KMS-11 (cell line): ENCODE results near the gene FMNL3.

ENCODE experiments used
- H2AFZ ChIP-seq: fragments of 200-600 bp; sonication (generic); 2 replicates; pipeline ENCODE4 v1.6.1; 2016; ENCODE audit warnings: antibody characterized with exemption, mixed run types, low read depth
- H3K27ac ChIP-seq: fragments of 200-600 bp; sonication (generic); 2 replicates; pipeline ENCODE4 v1.6.1; 2016; ENCODE audit warnings: mild to moderate bottlenecking, mixed run types
- H3K27me3 ChIP-seq: fragments of 200-600 bp; sonication (generic); 2 replicates; pipeline ENCODE4 v1.6.1; 2017; ENCODE audit warnings: mild to moderate bottlenecking, low read depth, mixed run types, moderate library complexity; ENCODE audit not compliant: insufficient read depth
- H3K36me3 ChIP-seq: fragments of 200-600 bp; sonication (generic); 2 replicates; pipeline ENCODE4 v1.6.1; 2017; ENCODE audit warnings: mild to moderate bottlenecking, mixed run types; ENCODE audit not compliant: insufficient read depth
- H3K4me1 ChIP-seq: fragments of 200-600 bp; sonication (generic); 2 replicates; pipeline ENCODE4 v1.6.1; 2016; ENCODE audit warnings: mild to moderate bottlenecking, low read depth, mixed run types; ENCODE audit not compliant: poor library complexity, severe bottlenecking
- H3K4me2 ChIP-seq: fragments of 200-600 bp; sonication (generic); 2 replicates; pipeline ENCODE4 v1.7.0; 2016; ENCODE audit warnings: mild to moderate bottlenecking, mixed run types
- H3K4me3 ChIP-seq: fragments of 200-600 bp; sonication (generic); IDR thresholded peaks from 2 replicates; pipeline ENCODE4 v1.6.1; 2017; ENCODE audit warnings: low read depth, low read length, mixed read lengths; ENCODE audit not compliant: insufficient read depth
- H3K79me2 ChIP-seq: fragments of 200-600 bp; sonication (generic); 2 replicates; pipeline ENCODE4 v1.6.1; 2016; ENCODE audit warnings: low read depth, mixed run types; ENCODE audit not compliant: insufficient read depth
- H3K9ac ChIP-seq: fragments of 200-600 bp; sonication (generic); 2 replicates; pipeline ENCODE4 v1.6.1; 2016; ENCODE audit warnings: mild to moderate bottlenecking, mixed run types
- H4K20me1 ChIP-seq: fragments of 200-600 bp; sonication (generic); 2 replicates; pipeline ENCODE4 v1.6.1; 2016; ENCODE audit warnings: mild to moderate bottlenecking, mixed run types; ENCODE audit not compliant: insufficient read depth
- CTCF ChIP-seq: fragments of 200-600 bp; sonication (generic); conservative IDR thresholded peaks from 2 replicates; pipeline ENCODE4 v1.6.1; 2017; ENCODE audit warnings: low read depth, mild to moderate bottlenecking, antibody characterized with exemption, low read length, moderate library complexity, mixed read lengths

Gene FMNL3

DNA sequence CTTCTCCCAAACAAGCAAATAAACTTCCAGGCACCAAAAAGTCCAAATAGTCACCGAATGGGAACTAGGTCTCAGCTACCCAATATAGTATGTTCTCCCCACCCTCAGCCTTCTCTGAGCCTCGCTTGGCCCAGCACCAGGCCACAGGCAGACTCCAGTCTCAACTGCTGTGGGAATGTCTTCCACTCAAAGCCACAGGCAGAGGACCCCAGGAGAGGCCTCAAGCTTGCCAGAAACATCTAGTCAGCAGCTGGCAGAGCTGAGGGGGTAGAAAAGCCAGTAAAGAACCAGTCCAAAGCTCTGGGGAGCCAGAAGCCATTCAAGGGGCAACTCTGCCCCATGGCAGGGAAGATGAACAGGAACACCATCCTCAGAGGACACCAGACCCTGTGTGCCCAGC, 41.8 kb downstream of the FMNL3 start:
- H3K27ac ChIP-seq = no peak overlapping the region
- no peak overlapping the region for H3K9ac ChIP-seq
- H3K36me3 ChIP-seq = no peaks in the 10 kb centered on the region
- no peak overlapping the region for H2AFZ ChIP-seq
- no peaks in the 10 kb centered on the region for H4K20me1 ChIP-seq
- peak overlapping the region; percentile 98; the same call in 1 of the 2 replicates for H3K4me2 ChIP-seq
- no peaks in the 10 kb centered on the region for H3K27me3 ChIP-seq
- H3K4me1 ChIP-seq = peaks cover 53% of the 10 kb centered on the region
- no peak overlapping the region for H3K4me3 ChIP-seq
- TF ChIP-seq CTCF = no peak
- H3K79me2 ChIP-seq = no peaks in the 10 kb centered on the region

- Histone ChIP-seq H2AFZ (no peak overlapping the region), H3K4me2 (peak overlapping the region; percentile 98), H3K27ac (no peak overlapping the region), H3K9ac (no peak overlapping the region), H3K4me3 (no peak overlapping the region), H3K36me3 (no peaks in the 10 kb centered on the region), H3K79me2 (no peaks in the 10 kb centered on the region), H3K27me3 (no peaks in the 10 kb centered on the region), H4K20me1 (no peaks in the 10 kb centered on the region), H3K4me1 (peaks cover 50% of the 10 kb centered on the region)
- TF ChIP-seq CTCF = no peak
These were observed 42.5 kb downstream of the FMNL3 start for GRCh38 chr12:49664591-49665239.

DNA sequence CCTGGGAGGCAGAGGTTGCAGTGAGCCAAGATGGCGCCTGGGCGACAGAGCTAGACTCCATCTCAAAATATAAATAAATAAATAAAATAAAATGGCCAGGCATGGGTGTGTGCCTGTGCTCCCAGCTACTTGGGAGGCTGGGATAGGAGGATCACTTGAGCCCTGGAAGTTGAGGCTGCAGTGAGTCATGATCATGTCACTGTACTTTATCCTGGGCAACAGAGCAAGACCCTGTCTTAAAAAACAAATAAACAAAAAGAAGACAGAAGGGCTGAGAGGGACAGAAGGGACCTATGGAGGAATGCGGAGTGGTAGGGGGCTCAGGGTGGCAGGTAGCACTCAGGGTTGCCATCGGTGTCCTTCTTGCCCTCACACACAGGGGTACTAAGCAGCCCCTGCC, 43.0 kb downstream of the FMNL3 start:
- H3K4me1 ChIP-seq = peaks cover 50% of the 10 kb centered on the region

GRCh38 chr12:49662998-49663843, 44.0 kb downstream of the FMNL3 start:
- no peak for TF ChIP-seq CTCF
- Histone ChIP-seq H3K4me1 (peaks cover 50% of the 10 kb centered on the region), H4K20me1 (no peaks in the 10 kb centered on the region), H3K36me3 (no peaks in the 10 kb centered on the region), H2AFZ (peak overlapping the region; percentile 45), H3K79me2 (no peaks in the 10 kb centered on the region), H3K27ac (peak overlapping the region; percentile 63), H3K9ac (peak overlapping the region; percentile 18; the same call in 1 of the 2 replicates), H3K27me3 (no peaks in the 10 kb centered on the region), H3K4me2 (peak overlapping the region; percentile 98), H3K4me3 (no peak overlapping the region)

More for the DNA sequence above, 43.0 kb downstream of the FMNL3 start:
- H3K27me3 ChIP-seq = no peaks in the 10 kb centered on the region
- H3K36me3 ChIP-seq = no peaks in the 10 kb centered on the region
- H2AFZ ChIP-seq = no peak overlapping the region
- H3K79me2 ChIP-seq = no peaks in the 10 kb centered on the region
- no peaks in the 10 kb centered on the region for H4K20me1 ChIP-seq
- TF ChIP-seq CTCF = no peak
- H3K4me2 ChIP-seq = peak overlapping the region; percentile 98
- H3K4me3 ChIP-seq = no peak overlapping the region
- no peak overlapping the region for H3K9ac ChIP-seq
- no peak overlapping the region for H3K27ac ChIP-seq
